Stimulated activated CD4-positive, alpha-beta T cell treated with anti-CD3 and anti-CD28 coated beads, Interleukin-4, amount 100 ng/mL, for 48 hours (primary cell): ENCODE results near the gene SDHA.
"Not testable (repeated sequence)": the region's sequence is repeated elsewhere in the genome, so short reads cannot be mapped to it uniquely, and the experiment has no call there.

Experiments
- DNase-seq, 2 donors: peaks; one replicate each; pipeline ENCODE4 v3.0.0-alpha.2; 2020; ENCODE audit warnings: low read depth in 2 of 2

Gene SDHA

GRCh38 chr5:255116-255515 lies 37.0 kb downstream of the SDHA start:
- not testable (repeated sequence) for DNase-seq

- DNase-seq, result not testable (repeated sequence)
Measured at GRCh38 chr5:256347-256746, 38.2 kb downstream of the SDHA start.

- no peak for DNase-seq
Measured at GRCh38 chr5:257148-257547, 39.0 kb downstream of the SDHA start.

- DNase-seq, result not testable (repeated sequence)
Measured at GRCh38 chr5:263275-263974, 45.3 kb downstream of the SDHA start.

- DNase-seq, result no peak
Measured at GRCh38 chr5:264338-264737, 46.2 kb downstream of the SDHA start.

GRCh38 chr5:266311-267026 lies 48.3 kb downstream of the SDHA start:
- DNase-seq, result not testable (repeated sequence)

GRCh38 chr5:267716-268115 lies 49.6 kb downstream of the SDHA start:
- DNase-seq, result no peak

- no peak for DNase-seq
Measured at GRCh38 chr5:270340-270739, 52.2 kb downstream of the SDHA start.

GRCh38 chr5:271828-272167 lies 53.7 kb downstream of the SDHA start:
- DNase-seq, result not testable (repeated sequence)

GRCh38 chr5:273091-273490 lies 55.0 kb downstream of the SDHA start:
- not testable (repeated sequence) for DNase-seq

GRCh38 chr5:273491-273890 lies 55.4 kb downstream of the SDHA start:
- DNase-seq, result not testable (repeated sequence)

GRCh38 chr5:274346-274745 lies 56.2 kb downstream of the SDHA start:
- not testable (repeated sequence) for DNase-seq

- DNase-seq, result no peak
Measured at GRCh38 chr5:278646-279045, 60.5 kb downstream of the SDHA start.

GRCh38 chr5:279051-279665 lies 61.0 kb downstream of the SDHA start:
- not testable (repeated sequence) for DNase-seq

- DNase-seq, result no peak
Measured at GRCh38 chr5:285991-286557, 68.0 kb downstream of the SDHA start.

GRCh38 chr5:290200-290599 lies 72.1 kb downstream of the SDHA start:
- not testable (repeated sequence) for DNase-seq

GRCh38 chr5:291345-291744 lies 73.2 kb downstream of the SDHA start:
- not testable (repeated sequence) for DNase-seq

- DNase-seq, result not testable (repeated sequence)
Measured at GRCh38 chr5:294788-295187, 76.7 kb downstream of the SDHA start.

- not testable (repeated sequence) for DNase-seq
Measured at GRCh38 chr5:296207-296606, 78.1 kb downstream of the SDHA start.

GRCh38 chr5:296954-297353 lies 78.8 kb downstream of the SDHA start:
- DNase-seq, result not testable (repeated sequence)

- not testable (repeated sequence) for DNase-seq
Measured at GRCh38 chr5:297448-297847, 79.3 kb downstream of the SDHA start.

- not testable (repeated sequence) for DNase-seq
Measured at GRCh38 chr5:297991-298736, 80.0 kb downstream of the SDHA start.
